WI38 (cell line): ENCODE results near the gene ZNF770.
A peak's percentile ranks its signal among the peaks of the same experiment; 100 is the strongest.

ENCODE experiments used
- H3K4me3 ChIP-seq: 2 replicates; pipeline ENCODE4 v1.5.1; 2011; ENCODE audit warnings: low read depth, mild to moderate bottlenecking, control low read depth, low read length
- TF ChIP-seq, protein P1 (sequence below): IDR thresholded peaks from 2 replicates; pipeline ENCODE4 v1.5.1; 2012; ENCODE audit warnings: low read depth, mild to moderate bottlenecking, control low read depth, low read length

Gene ZNF770

DNA sequence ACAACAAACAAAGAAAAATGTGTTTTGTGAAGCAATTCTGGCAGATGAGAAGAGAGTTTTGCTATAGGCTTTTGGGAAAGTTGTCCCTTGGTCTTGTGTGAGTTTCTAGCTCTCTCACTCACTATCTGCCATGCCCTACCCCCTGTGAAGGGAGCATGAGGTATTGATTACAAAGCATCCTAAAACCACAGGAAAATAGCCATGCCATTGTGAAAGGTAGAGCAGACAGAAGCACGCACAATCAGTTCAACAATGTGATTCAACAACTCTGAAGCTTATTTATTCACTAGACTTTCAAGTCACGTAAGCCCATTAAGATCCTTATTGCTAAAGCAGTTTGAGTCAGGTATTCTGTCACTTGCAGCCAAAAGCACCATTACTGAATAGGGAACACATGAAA lies 12.0 kb downstream of the ZNF770 start:
- TF ChIP-seq, protein P1, sequence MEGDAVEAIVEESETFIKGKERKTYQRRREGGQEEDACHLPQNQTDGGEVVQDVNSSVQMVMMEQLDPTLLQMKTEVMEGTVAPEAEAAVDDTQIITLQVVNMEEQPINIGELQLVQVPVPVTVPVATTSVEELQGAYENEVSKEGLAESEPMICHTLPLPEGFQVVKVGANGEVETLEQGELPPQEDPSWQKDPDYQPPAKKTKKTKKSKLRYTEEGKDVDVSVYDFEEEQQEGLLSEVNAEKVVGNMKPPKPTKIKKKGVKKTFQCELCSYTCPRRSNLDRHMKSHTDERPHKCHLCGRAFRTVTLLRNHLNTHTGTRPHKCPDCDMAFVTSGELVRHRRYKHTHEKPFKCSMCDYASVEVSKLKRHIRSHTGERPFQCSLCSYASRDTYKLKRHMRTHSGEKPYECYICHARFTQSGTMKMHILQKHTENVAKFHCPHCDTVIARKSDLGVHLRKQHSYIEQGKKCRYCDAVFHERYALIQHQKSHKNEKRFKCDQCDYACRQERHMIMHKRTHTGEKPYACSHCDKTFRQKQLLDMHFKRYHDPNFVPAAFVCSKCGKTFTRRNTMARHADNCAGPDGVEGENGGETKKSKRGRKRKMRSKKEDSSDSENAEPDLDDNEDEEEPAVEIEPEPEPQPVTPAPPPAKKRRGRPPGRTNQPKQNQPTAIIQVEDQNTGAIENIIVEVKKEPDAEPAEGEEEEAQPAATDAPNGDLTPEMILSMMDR, result no peak
- no peak overlapping the region for H3K4me3 ChIP-seq

DNA sequence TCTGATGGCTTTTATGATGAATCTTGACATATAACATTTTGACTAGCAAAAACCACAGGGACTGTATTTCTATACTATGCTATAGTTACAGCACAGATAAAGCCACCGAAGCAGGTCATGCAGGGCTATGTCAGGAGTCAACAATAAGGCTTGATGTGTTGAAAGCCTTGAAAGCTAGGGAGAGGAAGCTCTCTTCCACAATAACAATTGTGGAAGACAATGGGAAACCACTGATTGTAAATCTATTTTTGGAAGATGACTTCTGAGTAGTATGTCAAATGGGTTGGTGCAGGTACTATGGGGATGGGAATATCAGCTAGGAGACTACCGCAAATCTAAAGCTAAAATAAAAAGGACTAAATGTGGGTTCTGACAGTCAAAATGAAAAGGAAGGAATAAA lies 14.6 kb downstream of the ZNF770 start:
- no peak overlapping the region for H3K4me3 ChIP-seq
- TF ChIP-seq, protein P1, result no peak

DNA sequence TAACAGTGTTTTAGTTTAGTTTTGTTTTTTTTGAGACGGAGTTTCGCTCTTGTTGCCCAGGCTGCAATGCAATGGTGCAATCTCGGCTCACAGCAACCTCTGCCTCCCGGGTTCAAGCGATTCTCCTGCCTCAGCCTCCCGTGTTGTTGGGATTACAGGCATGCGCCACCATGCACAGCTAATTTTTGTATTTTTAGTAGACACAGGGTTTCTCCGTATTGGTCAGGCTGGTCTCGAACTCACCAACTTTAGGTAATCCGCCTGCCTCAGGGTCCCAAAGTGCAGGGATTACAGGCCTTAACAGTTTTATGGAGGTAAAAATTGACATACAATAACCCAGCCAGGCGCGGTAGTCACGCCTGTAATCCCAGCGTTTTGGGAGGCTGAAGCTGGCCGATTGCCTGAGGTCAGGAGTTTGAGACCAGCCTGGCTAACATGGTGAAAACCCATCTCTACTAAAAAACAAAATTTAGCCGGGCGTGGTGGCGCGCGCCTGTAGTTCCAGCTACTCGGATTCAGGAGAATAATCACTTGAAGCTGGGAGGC lies 17.9 kb downstream of the ZNF770 start:
- H3K4me3 ChIP-seq, result peak overlapping the region; percentile 84

DNA sequence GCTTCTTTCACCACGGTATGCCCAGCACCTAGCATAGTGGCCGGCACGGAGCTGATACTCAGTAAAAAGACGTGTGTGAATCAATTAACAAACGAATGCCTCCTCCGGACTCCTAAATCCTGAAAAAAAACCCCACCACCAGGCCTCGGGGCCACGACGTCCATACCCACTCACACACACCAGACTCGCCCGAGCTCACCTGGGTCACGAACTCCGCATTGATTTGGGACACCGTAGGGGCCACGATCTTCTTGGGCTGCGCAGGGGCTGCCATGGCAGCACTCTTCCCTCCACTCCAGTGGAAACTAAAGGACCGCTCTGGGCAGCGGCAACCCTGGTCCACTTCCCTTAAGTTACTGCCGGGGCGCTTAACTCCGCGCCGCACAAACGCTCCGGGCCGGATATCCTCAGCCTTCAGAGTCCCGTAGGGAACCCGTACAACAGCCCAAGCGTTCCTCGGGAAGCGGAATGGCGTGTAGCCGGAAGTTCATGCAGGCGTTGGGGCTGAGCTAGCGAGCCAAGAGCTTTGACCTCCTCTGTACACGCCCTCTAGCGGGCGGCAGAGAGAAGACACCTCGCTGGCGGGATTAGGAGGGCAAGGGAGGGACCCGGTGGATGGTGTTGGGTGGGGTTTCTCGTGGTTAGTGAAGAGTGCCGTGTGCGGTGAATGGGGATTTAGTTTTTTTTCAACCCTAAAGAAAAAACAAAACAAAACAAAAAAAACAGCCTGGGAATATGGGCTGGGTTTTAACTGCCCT lies 18.6 kb downstream of the ZNF770 start, which contains the start of gene AQR:
Gene AQR (minus strand): TSS at position 403 of the 758 bp plus-strand sequence. CDS start 129 bp downstream, at position 274.
- H3K4me3 ChIP-seq, result peak within 1 kb of the TSS; percentile 84
- TF ChIP-seq, protein P1, result peak; percentile 74

DNA sequence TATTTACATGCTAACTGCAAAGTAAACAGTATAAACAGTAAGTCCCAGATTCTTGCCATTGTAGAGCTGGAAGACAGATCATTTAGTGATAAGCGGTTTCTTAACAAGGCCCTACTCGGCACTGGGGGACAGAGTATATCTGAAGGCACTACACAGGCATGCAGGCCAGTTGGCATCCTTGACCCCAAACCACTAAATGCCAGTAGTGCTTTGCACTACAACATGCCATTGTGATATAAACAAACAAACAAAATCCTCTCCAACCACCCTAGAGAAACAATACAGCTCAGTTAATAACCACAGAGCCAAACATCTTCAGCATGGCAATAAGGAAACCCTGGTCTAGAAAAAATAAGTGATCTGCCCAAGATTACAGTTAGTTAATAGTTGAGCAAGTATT lies 23.8 kb downstream of the ZNF770 start:
- H3K4me3 ChIP-seq, result no peak overlapping the region
- TF ChIP-seq, protein P1, result no peak

DNA sequence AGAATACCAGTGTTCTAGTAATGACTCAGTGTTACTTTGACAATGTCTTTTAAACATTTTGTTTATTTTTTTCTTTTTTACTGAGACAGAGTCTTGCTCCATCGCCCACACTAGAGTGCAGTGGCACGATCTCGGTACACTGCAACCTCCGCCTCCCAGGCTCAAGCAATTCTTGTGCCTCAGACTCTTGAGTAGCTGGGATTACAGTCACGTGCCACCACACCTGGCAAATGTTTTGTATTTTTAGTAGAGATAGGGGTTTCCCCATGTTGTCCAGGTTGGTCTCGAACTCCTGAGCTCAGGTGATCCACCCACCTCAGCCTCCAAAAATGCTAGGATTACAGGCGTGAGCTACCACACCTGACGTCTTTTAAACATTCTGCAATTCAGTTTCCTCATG lies 34.2 kb downstream of the ZNF770 start:
- TF ChIP-seq, protein P1, result no peak
- no peak overlapping the region for H3K4me3 ChIP-seq

DNA sequence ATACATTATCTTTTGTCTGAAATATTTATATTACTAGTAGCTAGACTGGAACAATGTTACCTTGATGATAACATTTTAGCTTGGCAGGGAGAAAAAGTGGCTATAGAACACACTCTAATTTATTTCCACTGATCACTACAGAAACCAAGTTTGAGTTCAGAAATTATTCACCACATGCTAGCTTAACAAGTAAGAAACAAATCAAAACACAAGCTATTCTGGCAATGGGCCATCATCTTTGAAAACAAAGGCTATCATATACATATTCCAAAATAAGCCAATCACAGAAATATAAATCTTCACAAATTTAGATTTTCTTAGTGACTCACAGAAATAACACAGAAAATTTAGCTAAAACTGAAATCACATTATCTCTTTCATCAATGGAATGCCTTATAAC lies 35.6 kb downstream of the ZNF770 start:
- no peak overlapping the region for H3K4me3 ChIP-seq
- TF ChIP-seq, protein P1, result no peak
